Hepatocyte (in vitro differentiated cells): Measurements from ENCODE around the gene SIRPB1. TPM values are rescaled to one million over a fixed set of nuclear protein-coding genes. Genes with fewer than 3 reads are reported as not detected.

ENCODE experiments used
- DNase-seq: peaks from one replicate; pipeline ENCODE4 v3.0.0-alpha.2; 2016; ENCODE audit warnings: low spot score
- H2AFZ ChIP-seq: fragments of 200-600 bp; sonication (generic); 2 replicates; pipeline ENCODE4 v1.6.0; 2016; ENCODE audit warnings: antibody characterized with exemption, mild to moderate bottlenecking
- H3K27ac ChIP-seq: fragments of 200-600 bp; sonication (generic); 2 replicates; pipeline ENCODE4 v1.5.1; 2016; ENCODE audit warnings: mild to moderate bottlenecking
- H3K27me3 ChIP-seq: fragments of 200-600 bp; sonication (generic); 2 replicates; pipeline ENCODE4 v1.6.1; 2016
- H3K36me3 ChIP-seq: fragments of 200-600 bp; sonication (generic); replicated peaks from 2 replicates; pipeline ENCODE4 v1.5.1; 2016; ENCODE audit warnings: low read depth; ENCODE audit not compliant: insufficient read depth
- H3K4me1 ChIP-seq: fragments of 200-600 bp; sonication (generic); 2 replicates; pipeline ENCODE4 v1.5.1; 2016; ENCODE audit warnings: mild to moderate bottlenecking, moderate library complexity; ENCODE audit not compliant: insufficient read depth
- H3K4me2 ChIP-seq: fragments of 200-600 bp; sonication (generic); 2 replicates; pipeline ENCODE4 v1.6.0; 2016
- H3K4me3 ChIP-seq: fragments of 200-600 bp; sonication (generic); 2 replicates; pipeline ENCODE4 v1.5.1; 2016; ENCODE audit warnings: mild to moderate bottlenecking
- H3K79me2 ChIP-seq: fragments of 200-600 bp; sonication (generic); 2 replicates; pipeline ENCODE4 v1.6.0; 2017; ENCODE audit warnings: mild to moderate bottlenecking
- H3K9me2 ChIP-seq: fragments of 200-600 bp; sonication (generic); replicated peaks from 2 replicates; pipeline ENCODE4 v1.6.0; 2017; ENCODE audit warnings: mild to moderate bottlenecking; ENCODE audit not compliant: insufficient read depth
- H3K9me3 ChIP-seq: fragments of 200-600 bp; sonication (generic); 2 replicates; pipeline ENCODE4 v1.5.1; 2016; ENCODE audit warnings: low read depth, mild to moderate bottlenecking
- H4K20me1 ChIP-seq: fragments of 200-600 bp; sonication (generic); 2 replicates; pipeline ENCODE4 v1.6.0; 2016; ENCODE audit warnings: mild to moderate bottlenecking; ENCODE audit not compliant: insufficient read depth, poor library complexity, severe bottlenecking
- EZH2 ChIP-seq: fragments of 200-600 bp; sonication (generic); IDR thresholded peaks from 2 replicates; pipeline ENCODE4 v1.6.1; 2016; ENCODE audit warnings: antibody characterized with exemption, mild to moderate bottlenecking, borderline replicate concordance
- EZH2phosphoT487 ChIP-seq: fragments of 200-600 bp; sonication (generic); IDR thresholded peaks from one replicate; pipeline ENCODE4 v1.6.1; 2018; ENCODE audit warnings: antibody characterized with exemption, mild to moderate bottlenecking, low read depth, moderate library complexity; ENCODE audit not compliant: unreplicated experiment, severe bottlenecking
- WGBS: methylation state at CpG from one replicate; pipeline ENCODE4 v1.1.6; 2016; ENCODE audit warnings: low lambda C conversion rate; ENCODE audit errors: missing lambda C conversion rate; 5-methylcytosine and 5-hydroxymethylcytosine counted together
- polyA plus RNA-seq: library from polyadenylated mRNA; unstranded; fragments of >200 nt; fragmentation: Nextera tagmentation; extraction: Ambion mirVana; gene quantifications from 2 replicates; pipeline ENCODE4 v1.2.1, GENCODE V29; 2016
- total RNA-seq: library from RNA; depleted of rRNA; stranded (reverse); fragments of >200 nt; gene quantifications from 2 replicates; pipeline ENCODE4 v1.2.3, GENCODE V29; 2014
- TF ChIP-seq, protein P1 (sequence below): fragments of 200-600 bp; sonication (generic); IDR thresholded peaks from 2 replicates; pipeline ENCODE4 v1.5.1; 2016; ENCODE audit warnings: antibody characterized with exemption, mild to moderate bottlenecking; ENCODE audit not compliant: poor library complexity

The SIRPB1 gene
- total and polyA plus RNA-seq, 2 experiments from 2014 or later: 0.57 to 0.97 TPM

DNA sequence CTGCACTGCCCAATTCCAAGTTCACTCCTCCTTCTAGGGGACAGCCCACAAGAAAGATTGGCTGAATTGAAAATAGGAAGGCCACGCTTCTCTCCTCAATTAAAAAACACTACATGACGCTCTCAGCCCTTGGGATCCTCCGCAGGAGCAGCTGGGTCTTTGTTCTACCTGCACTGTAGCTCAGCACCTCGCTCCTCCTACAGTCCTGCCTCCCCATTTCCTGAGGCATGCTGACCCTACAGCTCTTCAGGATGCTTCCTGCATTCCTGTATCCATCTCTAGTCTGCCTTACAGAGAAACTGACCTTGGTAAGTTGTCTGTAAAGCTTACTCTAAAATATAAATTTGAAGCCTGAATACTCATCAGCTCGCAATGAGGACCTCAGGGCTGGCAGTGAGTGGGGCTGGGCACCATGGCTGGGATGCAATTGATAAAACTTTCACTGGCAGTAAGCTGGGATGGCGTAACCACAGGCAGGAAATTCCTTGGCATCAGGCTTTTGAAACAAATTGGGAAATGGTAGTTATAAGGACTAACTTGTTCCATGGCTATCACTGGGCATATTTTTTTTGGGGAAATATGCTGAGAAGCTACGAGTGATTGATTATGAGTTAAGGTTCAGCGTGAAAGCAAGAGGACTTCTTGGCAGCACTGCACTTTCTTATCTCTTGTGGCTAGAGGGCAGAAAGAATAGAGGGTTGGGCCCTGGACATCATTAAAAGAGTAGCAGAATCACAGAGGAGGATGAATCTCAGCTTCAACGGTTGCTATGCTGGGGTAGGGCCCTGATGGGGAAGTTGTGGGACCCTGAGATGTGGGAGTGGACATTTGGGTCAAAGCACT lies 11.7 kb upstream of the SIRPB1 start:
- H3K9me2 ChIP-seq: no peaks in the 10 kb centered on the region
- H3K27ac ChIP-seq: no peak overlapping the region
- no peak overlapping the region for H3K4me2 ChIP-seq
- no peaks in the 10 kb centered on the region for H3K36me3 ChIP-seq
- no peaks in the 10 kb centered on the region for H4K20me1 ChIP-seq
- H3K27me3 ChIP-seq: no peaks in the 10 kb centered on the region
- no peaks in the 10 kb centered on the region for H3K4me1 ChIP-seq
- H3K9me3 ChIP-seq: no peaks in the 10 kb centered on the region
- H3K79me2 ChIP-seq: no peaks in the 10 kb centered on the region
- H2AFZ ChIP-seq: no peak overlapping the region
- H3K4me3 ChIP-seq: no peak overlapping the region
- WGBS: 78% methylated on average over 9 of the region's 9 CpGs
- TF ChIP-seq EZH2phosphoT487 (no peak), EZH2 (no peak)
- TF ChIP-seq, protein P1, sequence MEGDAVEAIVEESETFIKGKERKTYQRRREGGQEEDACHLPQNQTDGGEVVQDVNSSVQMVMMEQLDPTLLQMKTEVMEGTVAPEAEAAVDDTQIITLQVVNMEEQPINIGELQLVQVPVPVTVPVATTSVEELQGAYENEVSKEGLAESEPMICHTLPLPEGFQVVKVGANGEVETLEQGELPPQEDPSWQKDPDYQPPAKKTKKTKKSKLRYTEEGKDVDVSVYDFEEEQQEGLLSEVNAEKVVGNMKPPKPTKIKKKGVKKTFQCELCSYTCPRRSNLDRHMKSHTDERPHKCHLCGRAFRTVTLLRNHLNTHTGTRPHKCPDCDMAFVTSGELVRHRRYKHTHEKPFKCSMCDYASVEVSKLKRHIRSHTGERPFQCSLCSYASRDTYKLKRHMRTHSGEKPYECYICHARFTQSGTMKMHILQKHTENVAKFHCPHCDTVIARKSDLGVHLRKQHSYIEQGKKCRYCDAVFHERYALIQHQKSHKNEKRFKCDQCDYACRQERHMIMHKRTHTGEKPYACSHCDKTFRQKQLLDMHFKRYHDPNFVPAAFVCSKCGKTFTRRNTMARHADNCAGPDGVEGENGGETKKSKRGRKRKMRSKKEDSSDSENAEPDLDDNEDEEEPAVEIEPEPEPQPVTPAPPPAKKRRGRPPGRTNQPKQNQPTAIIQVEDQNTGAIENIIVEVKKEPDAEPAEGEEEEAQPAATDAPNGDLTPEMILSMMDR: no peak
- no peak for DNase-seq

DNA sequence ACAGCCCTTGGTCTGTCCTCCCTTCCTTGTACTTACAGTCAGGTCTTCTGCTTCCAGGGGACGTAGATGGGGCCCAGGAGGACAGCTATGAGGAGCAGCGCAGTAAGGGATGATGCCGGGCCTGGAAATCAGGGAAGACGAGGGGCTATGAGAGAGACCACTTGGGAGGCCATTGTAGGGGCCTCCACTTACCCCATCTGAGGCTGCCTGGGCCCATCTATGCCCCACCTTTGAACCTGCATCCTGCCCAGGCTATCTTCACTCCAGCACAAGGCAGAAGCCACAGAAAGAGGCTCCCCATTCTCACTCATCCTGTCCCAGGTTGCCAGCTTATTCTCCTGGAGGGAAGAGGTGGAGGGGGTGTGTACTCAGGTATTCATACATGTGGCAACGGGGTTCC lies 10.4 kb upstream of the SIRPB1 start:
- H4K20me1 ChIP-seq: no peaks in the 10 kb centered on the region
- TF ChIP-seq EZH2phosphoT487 (no peak), EZH2 (no peak)
- TF ChIP-seq, protein P1: no peak
- no peaks in the 10 kb centered on the region for H3K9me2 ChIP-seq
- no peak overlapping the region for H2AFZ ChIP-seq
- H3K4me1 ChIP-seq: no peaks in the 10 kb centered on the region
- no peak overlapping the region for H3K27ac ChIP-seq
- 83% methylated on average over 5 of the region's 5 CpGs for WGBS
- no peaks in the 10 kb centered on the region for H3K79me2 ChIP-seq
- no peaks in the 10 kb centered on the region for H3K36me3 ChIP-seq
- DNase-seq: no peak
- H3K9me3 ChIP-seq: no peaks in the 10 kb centered on the region
- H3K4me2 ChIP-seq: no peak overlapping the region
- H3K4me3 ChIP-seq: no peak overlapping the region
- no peaks in the 10 kb centered on the region for H3K27me3 ChIP-seq

DNA sequence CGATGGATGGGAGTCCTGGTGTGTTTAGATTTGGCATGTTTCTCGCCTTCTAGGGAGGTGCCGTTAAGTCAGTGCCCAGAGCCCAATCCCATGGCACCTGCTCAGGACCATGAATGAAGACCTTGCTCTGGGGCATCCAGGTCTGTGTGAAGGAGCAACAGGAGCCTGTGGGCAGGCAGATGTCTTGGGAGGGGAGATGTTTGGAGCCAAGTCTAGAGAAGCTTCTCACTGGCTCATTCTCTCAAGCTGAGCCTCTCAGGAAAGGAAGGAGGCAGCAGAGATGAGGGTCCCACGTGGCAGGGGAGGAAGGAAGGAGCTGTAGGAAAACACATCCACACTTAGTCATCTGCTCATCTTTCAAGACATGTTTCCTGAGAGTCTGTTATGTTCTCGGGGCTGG lies 9.5 kb upstream of the SIRPB1 start:
- no peaks in the 10 kb centered on the region for H3K9me3 ChIP-seq
- H3K4me2 ChIP-seq: no peak overlapping the region
- no peaks in the 10 kb centered on the region for H3K79me2 ChIP-seq
- H3K4me3 ChIP-seq: no peak overlapping the region
- TF ChIP-seq, protein P1: no peak
- TF ChIP-seq EZH2: no peak
- TF ChIP-seq EZH2phosphoT487: no peak
- H3K36me3 ChIP-seq: no peaks in the 10 kb centered on the region
- no peak overlapping the region for H2AFZ ChIP-seq
- WGBS: 80% methylated on average over 5 of the region's 5 CpGs
- no peaks in the 10 kb centered on the region for H3K9me2 ChIP-seq
- H3K27ac ChIP-seq: no peak overlapping the region
- no peak for DNase-seq
- H4K20me1 ChIP-seq: no peaks in the 10 kb centered on the region
- no peaks in the 10 kb centered on the region for H3K27me3 ChIP-seq
- H3K4me1 ChIP-seq: no peaks in the 10 kb centered on the region
